HepG2 (cell line): ENCODE measurements around the gene CLEC11A. TPM values are rescaled to one million over a fixed set of nuclear protein-coding genes. Genes with fewer than 3 reads are reported as not detected.
A peak's percentile ranks its signal among the peaks of the same experiment; 100 is the strongest.

Source experiments
- ATAC-seq: fragments of 200-7000 bp; cut with Tn5 transposase; 3 replicates; pipeline ENCODE4 v1.9.1; 2020; ENCODE audit warnings: mild to moderate bottlenecking, moderate library complexity
- BruUV-seq: library from RNA; stranded (reverse); fragments of 400-500 nt; replicated peaks from 2 replicates; lab custom pipeline; 2021; lab: Mats Ljungman, UMichigan
- CTCF ChIA-PET: fragments of 300-600 bp; formaldehyde crosslinking; extraction: SDS; loops from one replicate; lab custom pipeline; 2021; ENCODE audit warnings: low total read pairs, inconsistent platforms, low intra/inter-chr PET ratio; lab: Yijun Ruan, JAX
- POLR2A ChIA-PET: fragments of 350-600 bp; sonication (Branson Sonifier 250); formaldehyde crosslinking; loops from one replicate; lab custom pipeline; 2020; ENCODE audit warnings: antibody characterized with exemption, inconsistent platforms; lab: Yijun Ruan, JAX
- DNase-seq: peaks from one replicate; pipeline ENCODE4 v3.0.0-alpha.2; 2015; ENCODE audit warnings: low spot score
- FAIRE-seq: peaks from 3 replicates; lab custom pipeline; 2011; peaks lifted over from hg19 to GRCh38; lab: Jason Lieb, UNC
- H2AFZ ChIP-seq: one replicate; pipeline ENCODE4 v1.6.1; 2011; ENCODE audit warnings: low read length, inconsistent platforms
- H3K27ac ChIP-seq: fragments of 300-600 bp; 3 replicates; pipeline ENCODE4 v1.8.0; 2011; ENCODE audit warnings: mixed run types, mild to moderate bottlenecking, mixed read lengths, low read length, inconsistent platforms; ENCODE audit not compliant: insufficient read depth; ENCODE audit errors: extremely low read length
- H3K27me3 ChIP-seq, 2 experiments: fragments of 200-600 bp in 1 of 2; 2 replicates in 1 of 2; 3 replicates in 1 of 2; pipeline versions ENCODE4 v1.6.0 to v1.8.0; 2011; ENCODE audit warnings: low read length in 2 of 2, mild to moderate bottlenecking in 2 of 2, moderate library complexity in 2 of 2, inconsistent platforms in 1 of 2; ENCODE audit not compliant: insufficient read depth in 2 of 2, control insufficient read depth in 1 of 2
- H3K36me3 ChIP-seq, 2 experiments: fragments of 200-600 bp in 1 of 2; replicated peaks in 1 of 2; 2 replicates in 1 of 2; 3 replicates in 1 of 2; pipeline versions ENCODE4 v1.5.1 to v1.8.0; 2011; ENCODE audit warnings: low read length in 2 of 2, inconsistent platforms in 1 of 2; ENCODE audit not compliant: insufficient read depth in 2 of 2, control insufficient read depth in 1 of 2
- H3K4me1 ChIP-seq: 2 replicates; pipeline ENCODE4 v1.5.1; 2012; ENCODE audit warnings: low read length, inconsistent platforms; ENCODE audit not compliant: insufficient read depth
- H3K4me2 ChIP-seq: 2 replicates; pipeline ENCODE4 v1.6.0; 2011; ENCODE audit warnings: low read depth, low read length, inconsistent platforms
- H3K4me3 ChIP-seq, 3 experiments: fragments of 200-600 bp in 1 of 3; sonication (generic), shearing (Covaris generic) in 1 of 3; replicated peaks in 1 of 3; 2 replicates each; pipeline ENCODE4 v1.5.1; 2011 to 2016; ENCODE audit warnings: low read length in 3 of 3, inconsistent platforms in 2 of 3, low read depth in 2 of 3, mild to moderate bottlenecking in 2 of 3, control low read depth in 1 of 3, mixed read lengths in 1 of 3; ENCODE audit not compliant: insufficient read depth in 1 of 3
- H3K79me2 ChIP-seq: one replicate; pipeline ENCODE4 v1.6.1; 2011; ENCODE audit warnings: low read length, inconsistent platforms; ENCODE audit not compliant: insufficient read depth
- H3K9ac ChIP-seq: 2 replicates; pipeline ENCODE4 v1.6.0; 2011; ENCODE audit warnings: mild to moderate bottlenecking, low read depth, low read length, inconsistent platforms; ENCODE audit not compliant: insufficient read depth
- H3K9me3 ChIP-seq: 2 replicates; pipeline ENCODE4 v1.5.1; 2012; ENCODE audit warnings: mild to moderate bottlenecking, low read length
- H4K20me1 ChIP-seq: 2 replicates; pipeline ENCODE4 v1.6.0; 2011; ENCODE audit warnings: inconsistent platforms, mild to moderate bottlenecking, low read length, moderate library complexity; ENCODE audit not compliant: insufficient read depth
- ARNT ChIP-seq: fragments of 450-650 bp; IDR thresholded peaks from 2 replicates; pipeline ENCODE4 v1.6.1; 2017
- BRCA1 ChIP-seq: sonication (generic); formaldehyde crosslinking; IDR thresholded peaks from 2 replicates; pipeline ENCODE4 v1.4.0; 2020; ENCODE audit warnings: missing genetic modification reagents
- DR1 ChIP-seq: sonication (generic); formaldehyde crosslinking; IDR thresholded peaks from 2 replicates; pipeline ENCODE4 v1.8.0; 2021; ENCODE audit warnings: mild to moderate bottlenecking, missing genetic modification reagents, inconsistent platforms
- PHF8 ChIP-seq: sonication (generic); formaldehyde crosslinking; IDR thresholded peaks from 2 replicates; pipeline ENCODE4 v1.5.0; 2020; ENCODE audit warnings: missing genetic modification reagents
- SMYD3 ChIP-seq: sonication (generic); formaldehyde crosslinking; IDR thresholded peaks from 2 replicates; pipeline ENCODE4 v1.8.1; 2023; ENCODE audit warnings: mild to moderate bottlenecking, missing genetic modification reagents
- U2AF2 ChIP-seq: fragments of 200-400 bp; formaldehyde crosslinking; IDR thresholded peaks from 2 replicates; pipeline ENCODE4 v1.6.1; 2017; ENCODE audit warnings: low read depth, mild to moderate bottlenecking, low read length
- ZKSCAN1 ChIP-seq: fragments of 150-350 bp; IDR thresholded peaks from 2 replicates; pipeline ENCODE4 v1.6.1; 2014; ENCODE audit warnings: low read length
- ZNF350 ChIP-seq: sonication (generic); formaldehyde crosslinking; IDR thresholded peaks from 2 replicates; pipeline ENCODE4 v1.4.0; 2020; ENCODE audit warnings: mild to moderate bottlenecking, low read depth, missing genetic modification reagents, borderline replicate concordance
- ZNF614 ChIP-seq: IDR thresholded peaks from 2 replicates; pipeline ENCODE4 v1.6.1; 2018; ENCODE audit warnings: missing biosample characterization, missing genetic modification reagents, inconsistent platforms, borderline replicate concordance
- ZNF724P ChIP-seq: sonication (generic); formaldehyde crosslinking; IDR thresholded peaks from 2 replicates; pipeline ENCODE4 v1.8.0; 2022; ENCODE audit warnings: missing genetic modification reagents, borderline replicate concordance
- ZNF782 ChIP-seq: sonication (generic); formaldehyde crosslinking; IDR thresholded peaks from 2 replicates; pipeline ENCODE4 v1.4.0; 2020; ENCODE audit warnings: missing genetic modification reagents, mild to moderate bottlenecking, borderline replicate concordance
- WGBS: methylation state at CpG from one replicate; pipeline ENCODE4 v1.1.6; 2017; ENCODE audit warnings: low lambda C conversion rate; 5-methylcytosine and 5-hydroxymethylcytosine counted together
- in situ Hi-C: cut with HindIII; loops from 2 replicates; pipeline ENCODE4 v1.10.0; 2017; ENCODE audit warnings: low pct_unique_long_range_greater_than_20kb; ENCODE audit not compliant: extremely low pct_ligation_motif_present
- intact Hi-C: fragments of 100-400 bp; cut with micrococcal nuclease; formaldehyde crosslinking; loops from one replicate; pipeline ENCODE4 v1.10.0; 2022; ENCODE audit not compliant: unreplicated experiment
- polyA plus RNA-seq, 8 experiments: library from polyadenylated mRNA; depleted of rRNA in 3 of 8; stranded (reverse) in 7 of 8; unstranded in 1 of 8; fragments of >200 nt; fragmentation: Illumina TruSeq in 4 of 8; extraction: Trizol in 4 of 8; gene quantifications; 2 replicates each; pipeline versions ENCODE4 v1.2.1 to v1.2.3, GENCODE V29; 2011 to 2016; ENCODE audit warnings: low read depth in 4 of 8, missing spikeins in 1 of 8, mixed read lengths in 1 of 8; ENCODE audit not compliant: insufficient read depth in 1 of 8
- total RNA-seq, 5 experiments: library from RNA; depleted of rRNA; stranded (reverse); fragments of >200 nt; fragmentation: Illumina TruSeq; extraction: Trizol; gene quantifications; 2 replicates each; pipeline ENCODE4 v1.2.3, GENCODE V29; 2016; ENCODE audit warnings: low read depth in 1 of 5
- TF ChIP-seq, protein P1 (sequence below): sonication (generic); formaldehyde crosslinking; IDR thresholded peaks from 2 replicates; pipeline ENCODE4 v1.4.0; 2020; ENCODE audit warnings: missing genetic modification reagents
- TF ChIP-seq, protein P2 (sequence below): IDR thresholded peaks from 2 replicates; pipeline ENCODE4 v1.6.1; 2016; ENCODE audit warnings: mild to moderate bottlenecking, missing biosample characterization, missing genetic modification reagents
- TF ChIP-seq, protein P3 (sequence below): sonication (generic); IDR thresholded peaks from 2 replicates; pipeline ENCODE4 v1.6.1; 2016; ENCODE audit warnings: low read depth, borderline replicate concordance
- TF ChIP-seq, protein P4 (sequence below): sonication (generic); formaldehyde crosslinking; IDR thresholded peaks from 2 replicates; pipeline ENCODE4 v1.8.1; 2022; ENCODE audit warnings: low read depth, mild to moderate bottlenecking, missing genetic modification reagents

CLEC11A gene
- total and polyA plus RNA-seq, 2 of the 13 experiments (the other 11 are each of a cell fraction or from before 2014, with no cell fraction given), result not detected

DNA sequence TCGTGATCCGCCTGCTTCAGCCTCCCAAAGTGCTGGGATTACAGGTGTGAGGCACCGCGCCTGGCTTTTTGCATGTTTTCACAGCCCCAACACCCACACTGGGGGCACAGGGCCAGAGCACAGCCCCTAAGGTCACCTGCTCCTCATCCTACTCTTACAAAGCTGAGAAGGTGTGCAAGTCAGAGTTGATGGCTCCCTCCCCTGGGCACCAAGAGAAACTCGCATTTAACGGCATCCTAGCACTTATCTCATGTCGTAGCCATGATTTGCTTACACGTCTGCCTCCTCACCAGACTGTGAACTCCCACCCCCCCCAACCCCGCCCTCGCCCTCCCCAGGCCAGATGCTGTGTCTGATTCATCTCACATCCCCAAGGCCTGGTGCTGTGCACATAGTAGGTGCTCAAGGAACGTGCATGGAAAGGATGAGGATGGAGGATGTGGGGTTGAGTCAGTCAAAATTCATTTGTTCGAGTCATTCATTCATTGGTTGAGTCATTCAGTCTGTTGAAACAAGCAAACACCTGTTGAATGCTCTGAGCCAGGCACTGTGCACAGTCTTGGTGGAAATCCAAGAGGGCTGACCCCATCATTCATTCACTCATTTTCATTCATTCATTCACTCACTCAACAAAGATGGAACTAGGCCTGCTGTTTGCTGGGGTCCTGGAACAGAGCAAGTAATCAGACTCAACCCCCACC is 14.8 kb upstream of the CLEC11A start:
- no peak for FAIRE-seq
- in situ Hi-C loops (no loop called here), intact Hi-C loops (no loop called here)
- BruUV-seq, result no TSS peak
- no peaks in the 10 kb centered on the region for H3K36me3 ChIP-seq
- ChIA-PET POLR2A (no interaction called here), CTCF (no interaction called here)
- no peaks in the 10 kb centered on the region for H3K9me3 ChIP-seq
- no peak overlapping the region for H3K4me2 ChIP-seq
- no peak overlapping the region for H3K9ac ChIP-seq
- WGBS, result 14% methylated on average over 11 of the region's 12 CpGs
- no peak overlapping the region for H3K27ac ChIP-seq
- no peak overlapping the region for H2AFZ ChIP-seq
- no peaks in the 10 kb centered on the region for H3K79me2 ChIP-seq
- no peaks in the 10 kb centered on the region for H3K4me1 ChIP-seq
- 0 out of 2 replicates have a peak, but pooled peaks cover 3% of the 10 kb centered on the region for H4K20me1 ChIP-seq
- no peak overlapping the region for H3K4me3 ChIP-seq
- TF ChIP-seq U2AF2 (no peak), ZKSCAN1 (0 out of 2 replicates have a peak, but pooled peaks have one; percentile 16)
- H3K27me3 ChIP-seq, result peaks cover 4 to 26% of the 10 kb centered on the region in 2 experiments; a peak in 3 of 5 replicates
- ATAC-seq, result no peak
- DNase-seq, result no peak

DNA sequence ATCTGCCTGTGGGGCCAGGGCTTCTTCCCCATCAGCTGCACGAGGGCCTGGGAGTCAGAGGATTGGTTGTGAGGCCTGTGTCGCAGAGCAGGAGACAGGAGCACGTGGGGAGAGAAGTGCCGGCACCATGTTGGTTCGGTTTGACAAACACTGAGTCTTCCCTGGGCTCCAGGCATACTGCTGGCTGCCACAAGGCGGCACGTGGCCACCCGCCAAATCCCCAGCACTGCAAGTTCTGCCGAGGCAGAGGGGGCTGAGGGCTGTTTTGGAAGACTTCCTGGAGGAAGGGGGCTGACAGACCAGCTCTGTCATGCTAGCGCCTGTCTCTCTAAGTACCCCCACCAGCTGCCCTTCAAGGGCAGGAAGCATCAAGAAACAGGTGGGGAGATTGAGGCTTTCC is 13.1 kb upstream of the CLEC11A start:
- no peak for FAIRE-seq
- peaks cover 7 to 22% of the 10 kb centered on the region in 2 experiments; a peak in 4 of 5 replicates for H3K27me3 ChIP-seq
- intact Hi-C loops, result no loop called here
- TF ChIP-seq ZNF350 (CRISPR knock-in tag) (no peak), SMYD3 (no peak), ZNF782 (no peak), BRCA1 (CRISPR knock-in tag) (no peak), DR1 (CRISPR knock-in tag) (no peak), ARNT (no peak), ZNF614 (CRISPR knock-in tag) (no peak), PHF8 (CRISPR knock-in tag) (no peak), ZNF724P (no peak)
- TF ChIP-seq, protein P1, sequence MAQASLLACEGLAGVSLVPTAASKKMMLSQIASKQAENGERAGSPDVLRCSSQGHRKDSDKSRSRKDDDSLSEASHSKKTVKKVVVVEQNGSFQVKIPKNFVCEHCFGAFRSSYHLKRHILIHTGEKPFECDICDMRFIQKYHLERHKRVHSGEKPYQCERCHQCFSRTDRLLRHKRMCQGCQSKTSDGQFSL, result no peak
- TF ChIP-seq, protein P2, sequence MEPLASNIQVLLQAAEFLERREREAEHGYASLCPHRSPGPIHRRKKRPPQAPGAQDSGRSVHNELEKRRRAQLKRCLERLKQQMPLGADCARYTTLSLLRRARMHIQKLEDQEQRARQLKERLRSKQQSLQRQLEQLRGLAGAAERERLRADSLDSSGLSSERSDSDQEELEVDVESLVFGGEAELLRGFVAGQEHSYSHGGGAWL (CRISPR knock-in tag), result no peak
- TF ChIP-seq, protein P3, sequence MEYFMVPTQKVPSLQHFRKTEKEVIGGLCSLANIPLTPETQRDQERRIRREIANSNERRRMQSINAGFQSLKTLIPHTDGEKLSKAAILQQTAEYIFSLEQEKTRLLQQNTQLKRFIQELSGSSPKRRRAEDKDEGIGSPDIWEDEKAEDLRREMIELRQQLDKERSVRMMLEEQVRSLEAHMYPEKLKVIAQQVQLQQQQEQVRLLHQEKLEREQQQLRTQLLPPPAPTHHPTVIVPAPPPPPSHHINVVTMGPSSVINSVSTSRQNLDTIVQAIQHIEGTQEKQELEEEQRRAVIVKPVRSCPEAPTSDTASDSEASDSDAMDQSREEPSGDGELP, result no peak
- TF ChIP-seq, protein P4, sequence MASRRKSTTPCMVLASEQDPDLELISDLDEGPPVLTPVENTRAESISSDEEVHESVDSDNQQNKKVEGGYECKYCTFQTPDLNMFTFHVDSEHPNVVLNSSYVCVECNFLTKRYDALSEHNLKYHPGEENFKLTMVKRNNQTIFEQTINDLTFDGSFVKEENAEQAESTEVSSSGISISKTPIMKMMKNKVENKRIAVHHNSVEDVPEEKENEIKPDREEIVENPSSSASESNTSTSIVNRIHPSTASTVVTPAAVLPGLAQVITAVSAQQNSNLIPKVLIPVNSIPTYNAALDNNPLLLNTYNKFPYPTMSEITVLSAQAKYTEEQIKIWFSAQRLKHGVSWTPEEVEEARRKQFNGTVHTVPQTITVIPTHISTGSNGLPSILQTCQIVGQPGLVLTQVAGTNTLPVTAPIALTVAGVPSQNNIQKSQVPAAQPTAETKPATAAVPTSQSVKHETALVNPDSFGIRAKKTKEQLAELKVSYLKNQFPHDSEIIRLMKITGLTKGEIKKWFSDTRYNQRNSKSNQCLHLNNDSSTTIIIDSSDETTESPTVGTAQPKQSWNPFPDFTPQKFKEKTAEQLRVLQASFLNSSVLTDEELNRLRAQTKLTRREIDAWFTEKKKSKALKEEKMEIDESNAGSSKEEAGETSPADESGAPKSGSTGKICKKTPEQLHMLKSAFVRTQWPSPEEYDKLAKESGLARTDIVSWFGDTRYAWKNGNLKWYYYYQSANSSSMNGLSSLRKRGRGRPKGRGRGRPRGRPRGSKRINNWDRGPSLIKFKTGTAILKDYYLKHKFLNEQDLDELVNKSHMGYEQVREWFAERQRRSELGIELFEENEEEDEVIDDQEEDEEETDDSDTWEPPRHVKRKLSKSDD, result no peak

More for the DNA sequence above, 13.1 kb upstream of the CLEC11A start:
- DNase-seq, result no peak
- H4K20me1 ChIP-seq, result no peaks in the 10 kb centered on the region
- no peaks in the 10 kb centered on the region for H3K9me3 ChIP-seq
- 27% methylated on average over 3 of the region's 10 CpGs for WGBS
- no peak overlapping the region for H3K27ac ChIP-seq
- H3K4me3 ChIP-seq, result no peak overlapping the region
- H3K4me1 ChIP-seq, result no peaks in the 10 kb centered on the region
- no TSS peak for BruUV-seq
- in situ Hi-C loops, result no loop called here
- H3K4me2 ChIP-seq, result no peak overlapping the region
- H3K36me3 ChIP-seq, result no peaks in the 10 kb centered on the region
- H2AFZ ChIP-seq, result no peak overlapping the region
- ChIA-PET CTCF (no interaction called here), POLR2A (no interaction called here)
- no peak overlapping the region for H3K9ac ChIP-seq
- no peaks in the 10 kb centered on the region for H3K79me2 ChIP-seq
- ATAC-seq, result peak; percentile 49; the same call in 2 of the 3 replicates
